ENCODE results near the gene OR4K2.
"Not testable (repeated sequence)": the region's sequence is repeated elsewhere in the genome, so short reads cannot be mapped to it uniquely, and the experiment has no call there.

Gene OR4K2, protein sequence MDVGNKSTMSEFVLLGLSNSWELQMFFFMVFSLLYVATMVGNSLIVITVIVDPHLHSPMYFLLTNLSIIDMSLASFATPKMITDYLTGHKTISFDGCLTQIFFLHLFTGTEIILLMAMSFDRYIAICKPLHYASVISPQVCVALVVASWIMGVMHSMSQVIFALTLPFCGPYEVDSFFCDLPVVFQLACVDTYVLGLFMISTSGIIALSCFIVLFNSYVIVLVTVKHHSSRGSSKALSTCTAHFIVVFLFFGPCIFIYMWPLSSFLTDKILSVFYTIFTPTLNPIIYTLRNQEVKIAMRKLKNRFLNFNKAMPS

GRCh38 chr14:19874842-19875241 is at the start of gene OR4K2:
OR4K2 (plus strand) TSS chr14:19875142; CDS start chr14:19876268, 1,126 bp downstream.
- no peak for DNase-seq

- not testable (repeated sequence) for DNase-seq
Observed at GRCh38 chr14:19827626-19828244, 47.2 kb upstream of the OR4K2 start.

- no peak for DNase-seq
Observed at GRCh38 chr14:19828314-19828713, 46.6 kb upstream of the OR4K2 start.

DNA sequence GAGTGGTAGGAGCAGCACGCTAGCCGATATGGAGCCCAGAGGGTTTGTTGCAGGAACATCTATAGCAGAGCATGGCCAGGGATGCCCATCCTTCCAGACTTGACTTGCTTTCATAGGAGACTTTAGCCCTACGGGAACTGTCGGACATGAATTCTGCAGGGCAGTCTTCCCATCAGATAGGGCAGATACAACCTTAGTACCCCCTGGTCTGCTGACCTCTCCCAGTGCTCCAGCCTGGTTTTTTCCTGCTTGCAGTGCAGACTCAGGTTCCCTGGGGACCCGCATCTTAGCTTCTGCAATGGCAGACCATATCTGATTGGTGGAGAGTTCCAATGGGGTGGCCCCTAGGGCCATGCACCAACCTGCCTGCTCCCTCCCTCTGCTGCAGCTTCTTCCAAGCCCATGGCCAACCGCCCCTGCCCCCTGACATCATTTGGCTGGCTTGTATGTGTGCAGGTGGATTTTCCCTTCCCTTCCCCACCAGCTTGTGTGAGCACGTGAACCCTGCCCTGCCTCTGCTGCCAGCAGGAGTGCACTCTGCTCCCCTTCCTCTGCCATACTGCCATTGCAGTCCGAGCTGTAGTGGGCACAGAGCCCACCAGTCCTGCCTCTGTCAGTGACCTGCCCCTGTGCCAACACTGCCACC is 40.6 kb upstream of the OR4K2 start:
- not testable (repeated sequence) for DNase-seq

DNA sequence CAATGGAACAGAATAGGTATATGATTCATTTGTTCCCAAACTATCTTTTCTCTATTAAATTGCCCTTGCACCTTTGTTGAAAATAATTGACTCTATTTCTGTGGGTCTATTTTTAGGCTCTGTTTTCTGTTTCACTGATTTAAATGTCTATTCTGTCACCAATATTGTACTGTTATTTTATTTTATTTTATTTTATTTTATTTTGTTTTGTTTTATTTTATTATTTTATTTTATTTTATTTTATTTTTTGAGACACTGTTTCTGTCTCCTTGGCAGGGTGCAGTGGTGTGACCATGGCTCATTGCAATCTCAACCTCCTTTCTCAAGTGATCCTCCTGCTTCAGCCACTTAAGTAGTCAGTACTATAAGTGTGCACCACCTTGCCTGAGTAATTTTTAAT is 36.5 kb upstream of the OR4K2 start:
- DNase-seq = no peak

DNA sequence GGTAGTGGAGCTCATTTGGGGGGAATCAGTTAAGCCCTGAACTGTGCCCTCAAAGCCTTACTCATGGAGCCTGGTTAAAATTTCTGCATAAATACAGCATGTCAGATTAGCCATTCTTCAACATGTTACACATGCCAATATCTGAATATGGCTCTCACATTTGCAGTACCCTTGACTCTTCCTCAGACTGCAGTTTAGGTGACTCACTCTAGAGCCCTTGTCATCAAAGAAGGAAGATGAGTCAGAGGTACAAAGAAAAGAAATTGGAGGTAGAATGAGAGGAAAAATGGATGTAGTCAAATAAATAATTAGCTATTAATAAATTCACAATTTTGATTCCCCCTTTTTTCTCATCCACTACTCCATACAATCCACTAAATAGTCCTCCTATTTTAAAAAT is 23.6 kb upstream of the OR4K2 start:
- no peak for DNase-seq

DNA sequence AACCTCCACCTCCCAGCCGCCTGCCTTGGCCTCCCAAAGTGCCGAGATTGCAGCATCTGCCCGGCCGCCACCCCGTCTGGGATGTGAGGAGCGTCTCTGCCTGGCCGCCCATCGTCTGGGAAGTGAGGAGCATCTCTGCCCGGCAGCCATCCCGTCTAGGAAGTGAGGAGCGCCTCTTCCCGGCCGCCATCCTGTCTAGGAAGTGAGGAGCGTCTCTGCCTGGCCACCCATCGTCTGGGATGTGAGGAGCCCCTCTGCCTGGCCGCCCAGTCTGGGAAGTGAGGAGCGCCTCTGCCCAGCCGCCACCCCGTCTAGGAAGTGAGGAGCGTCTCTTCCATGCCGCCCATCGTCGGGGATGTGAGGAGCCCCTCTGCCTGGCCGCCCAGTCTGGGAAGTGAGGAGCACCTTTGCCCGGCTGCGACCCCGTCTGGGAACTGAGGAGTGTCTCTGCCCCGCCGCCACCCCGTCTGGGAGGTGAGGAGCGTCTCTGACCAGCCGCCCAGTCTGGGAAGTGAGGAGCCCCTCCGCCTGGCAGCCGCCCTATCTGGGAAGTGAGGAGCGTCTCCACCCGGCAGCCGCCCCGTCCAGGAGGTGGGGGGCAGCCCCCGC is 8.8 kb upstream of the OR4K2 start:
- DNase-seq = not testable (repeated sequence)

DNA sequence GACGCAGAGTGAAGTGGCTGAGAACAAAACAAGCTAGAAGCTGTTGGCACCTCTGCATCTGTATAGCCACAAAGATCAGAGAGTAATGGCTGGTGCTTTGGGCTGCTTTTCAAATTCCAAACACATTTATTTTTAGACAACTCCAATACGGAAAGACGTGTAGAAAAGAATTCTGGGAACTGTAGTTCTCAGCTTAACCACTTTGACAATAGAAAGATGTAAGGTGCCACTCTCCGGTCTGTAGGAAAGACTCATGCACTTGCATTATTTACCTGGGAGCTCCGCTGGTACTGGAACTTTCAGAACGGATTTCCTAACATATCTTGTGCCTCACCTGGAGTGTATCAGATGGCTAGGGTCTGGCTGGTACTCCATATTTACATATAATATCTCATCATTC is 1.8 kb upstream of the OR4K2 start:
- no peak for DNase-seq

DNA sequence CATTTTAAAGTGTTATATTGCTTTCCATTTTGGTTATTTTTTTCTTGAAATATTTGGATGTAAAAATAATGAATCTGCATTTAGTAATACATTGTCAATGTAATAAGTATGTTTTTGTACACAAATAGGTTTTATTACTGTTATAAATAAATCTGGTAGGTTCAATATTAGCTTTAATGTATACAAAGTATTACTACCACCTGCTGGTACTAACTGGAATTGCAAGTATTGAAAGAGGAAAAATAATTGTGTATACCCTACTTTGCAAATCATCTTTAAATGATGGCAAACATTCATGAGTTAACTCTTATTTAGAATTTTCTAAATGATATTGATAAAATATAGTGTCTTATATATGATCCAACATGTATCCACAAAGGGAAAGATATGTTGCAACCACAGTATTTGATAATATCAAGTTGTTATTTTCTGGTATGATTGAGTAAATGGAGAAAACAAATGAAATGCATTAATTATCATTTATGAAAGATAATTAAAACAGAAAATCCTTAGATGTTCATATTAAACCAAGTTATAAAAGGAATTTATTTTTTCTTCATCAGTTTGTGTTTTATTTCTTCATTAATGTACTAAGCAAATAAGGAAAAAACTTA is 3.2 kb downstream of the OR4K2 start:
- DNase-seq = no peak

- no peak for DNase-seq
Observed at GRCh38 chr14:19895282-19895681, 20.3 kb downstream of the OR4K2 start.

DNA sequence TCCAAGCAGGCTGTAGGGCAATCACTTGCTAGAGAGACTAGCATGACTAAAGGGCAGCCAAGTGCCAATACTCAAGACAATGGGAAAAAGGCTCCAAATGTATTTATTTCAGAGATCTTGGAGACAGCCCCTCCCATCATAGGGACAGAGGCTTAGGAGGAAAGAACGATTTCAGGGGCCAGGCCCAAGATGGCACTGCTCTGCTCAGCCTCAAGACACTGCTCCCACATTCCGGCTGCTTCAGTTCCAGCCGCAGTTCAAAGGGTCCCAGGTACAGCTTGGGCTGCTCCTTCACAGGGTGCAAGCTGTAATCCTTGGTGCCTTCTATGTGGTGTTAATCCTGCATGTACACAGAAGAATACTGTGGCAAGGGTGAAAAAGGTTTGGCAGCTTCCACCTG is 26.1 kb downstream of the OR4K2 start:
- no peak for DNase-seq

DNA sequence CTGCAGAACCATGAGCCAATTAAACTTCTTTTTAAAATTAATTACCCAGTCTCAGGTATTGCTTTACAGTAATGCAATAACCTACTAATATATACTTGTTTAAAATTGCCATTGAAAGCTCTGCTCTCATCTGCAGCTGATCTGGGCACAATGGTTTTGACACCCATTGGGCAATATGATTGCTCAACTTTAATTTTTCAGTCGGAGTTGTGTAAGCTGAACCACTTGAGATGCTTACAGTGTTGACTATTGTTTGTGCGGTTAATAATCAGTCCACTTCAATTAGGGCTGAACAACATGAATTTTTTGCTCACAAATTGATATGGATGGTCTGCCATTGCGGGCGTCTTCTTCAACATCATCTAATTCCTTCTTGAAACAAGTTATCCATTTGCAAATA is 27.5 kb downstream of the OR4K2 start:
- DNase-seq = no peak

DNA sequence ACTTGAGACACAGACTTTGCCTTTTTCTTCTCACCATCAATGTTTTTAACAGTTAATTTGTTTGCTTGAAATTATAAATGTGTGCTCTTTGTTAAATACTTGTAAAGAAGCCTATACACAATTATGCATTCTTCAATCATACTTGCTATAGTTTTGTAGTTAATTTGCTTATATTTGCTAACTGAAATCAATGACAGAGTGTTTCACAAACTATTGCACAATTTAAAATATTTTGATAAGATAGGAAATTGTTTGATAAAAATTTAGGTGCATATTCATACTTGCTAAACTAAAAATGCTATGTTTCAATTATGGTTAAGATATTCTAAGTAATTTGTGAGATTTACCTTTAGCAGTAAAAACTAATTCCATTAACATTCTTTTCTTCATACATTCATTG is 31.7 kb downstream of the OR4K2 start:
- DNase-seq = no peak

DNA sequence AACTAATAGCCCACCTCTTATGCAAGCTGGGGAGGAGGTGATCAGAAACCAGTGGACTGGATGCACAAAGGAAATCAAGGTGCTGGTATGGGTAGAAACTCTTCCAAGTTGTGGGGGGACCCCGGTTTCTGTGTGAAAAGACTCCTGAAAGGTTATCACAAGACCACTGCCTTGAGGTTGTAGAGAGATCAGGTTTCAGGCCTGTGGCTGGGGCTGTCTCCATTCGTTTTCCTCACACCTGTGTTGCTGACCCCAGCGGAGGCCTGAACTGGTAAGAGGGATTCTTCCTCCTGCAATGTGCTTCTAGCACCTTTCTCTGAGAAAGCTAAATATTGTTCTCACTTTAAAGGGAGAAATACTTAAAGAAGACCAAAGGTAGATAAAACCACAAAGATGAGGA is 36.2 kb downstream of the OR4K2 start:
- DNase-seq = no peak

DNA sequence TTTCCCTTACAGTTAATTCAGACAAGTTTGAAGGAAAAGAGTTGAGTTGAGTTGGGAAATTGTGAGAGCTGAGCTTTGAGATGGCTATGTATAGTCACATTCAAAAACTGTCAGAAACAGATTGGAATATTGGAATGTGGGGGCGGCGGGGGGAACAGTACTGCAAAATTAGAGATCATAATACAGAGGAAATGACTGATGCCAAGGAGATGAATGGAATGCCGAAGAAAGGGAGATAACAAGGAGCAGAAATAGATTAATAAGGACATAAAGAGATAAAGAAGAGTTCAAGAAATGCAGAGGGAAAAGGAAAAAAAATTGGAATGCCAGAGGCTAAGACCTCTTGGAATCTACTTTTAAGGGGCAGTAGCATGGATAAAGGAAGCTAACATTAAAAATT is 42.3 kb downstream of the OR4K2 start:
- no peak for DNase-seq

GRCh38 chr14:19917955-19918518 is 43.1 kb downstream of the OR4K2 start:
- DNase-seq = no peak

- no peak for DNase-seq
Observed at GRCh38 chr14:19918553-19919264, 43.8 kb downstream of the OR4K2 start.

DNA sequence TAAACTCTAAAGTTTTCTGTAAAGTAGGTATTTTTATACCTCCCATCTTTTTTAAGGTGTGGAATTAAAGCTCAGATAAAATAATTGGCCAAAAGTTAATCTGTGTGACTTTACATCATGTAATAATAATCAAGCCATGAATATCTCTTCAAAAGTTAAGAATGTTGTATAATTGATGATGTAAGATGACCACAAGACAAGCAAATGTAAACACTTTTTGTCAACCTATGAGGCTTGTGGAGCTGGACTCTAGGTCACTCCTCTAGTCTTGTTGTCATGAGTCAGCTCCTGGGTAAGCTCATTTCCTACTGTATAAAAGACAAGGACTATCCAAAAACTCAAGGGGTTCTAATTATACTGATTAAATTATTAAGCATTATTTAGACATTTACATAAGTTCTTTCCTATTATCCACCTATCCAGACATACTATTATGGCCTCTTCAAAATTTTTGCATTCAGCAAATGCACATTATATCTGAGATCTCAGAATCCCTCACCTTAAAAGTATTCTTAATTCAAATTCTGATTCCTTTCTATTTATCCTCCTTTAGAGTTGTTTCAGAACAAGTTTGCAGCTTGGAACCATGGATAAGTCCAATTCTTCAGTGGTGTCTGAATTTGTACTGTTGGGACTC is 45.2 kb downstream of the OR4K2 start, which contains the start of gene OR4K5:
OR4K5 (plus strand) TSS at position 587 of the 637 bp plus-strand sequence; CDS start at position 587, 0 bp downstream.
- DNase-seq = no peak

DNA sequence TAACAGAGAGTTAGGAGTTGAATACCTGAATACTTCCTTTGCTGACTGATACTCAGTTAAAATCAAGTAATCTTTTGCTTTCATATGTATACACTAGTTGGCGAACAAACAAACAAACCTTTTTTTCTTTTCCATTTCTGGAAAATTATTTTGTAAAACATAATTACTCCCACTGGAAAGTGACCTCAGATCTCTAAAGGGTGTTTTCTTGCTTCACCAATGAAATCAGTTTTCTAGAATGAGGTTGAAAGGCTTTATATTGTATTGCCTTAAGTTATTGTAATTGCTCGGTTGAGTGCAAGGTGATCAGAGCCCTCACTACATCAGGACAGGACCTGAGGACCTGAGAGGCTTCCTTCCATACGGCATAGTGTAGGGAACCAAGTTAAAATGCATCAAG is 55.7 kb downstream of the OR4K2 start, which contains the start of gene OR4K1:
OR4K1 (plus strand) TSS at position 301 of the 400 bp plus-strand sequence. CDS start 4,750 bp downstream, outside the sequence.
- no peak for DNase-seq

All from activated CD4-positive, CD25-positive, alpha-beta regulatory T cell (primary cell).